NCI-H1417 (cell line): Measurements from ENCODE around the gene LEF1.

ENCODE experiments used
- DNase-seq, 3 experiments: peaks; one replicate each; lab custom pipeline; 2025; lab: John Stamatoyannopoulos, UW

LEF1 gene

GRCh38 chr4:108168671-108169523 lies at the start of gene LEF1:
LEF1 (minus strand) TSS chr4:108168932; CDS start chr4:108167767, 1,165 bp downstream.
- DNase-seq, result peak; percentile 33 to 92 (median 91)

GRCh38 chr4:108216510-108216909 lies 47.8 kb upstream of the LEF1 start:
- DNase-seq, result no peak

- no peak for DNase-seq
Observed at GRCh38 chr4:108215055-108215454, 46.3 kb upstream of the LEF1 start.

GRCh38 chr4:108213723-108214122 lies 45.0 kb upstream of the LEF1 start:
- no peak for DNase-seq

- peak in 1 of 3 experiments; percentile 17 for DNase-seq
Observed at GRCh38 chr4:108213308-108213707, 44.6 kb upstream of the LEF1 start.

- peak in 1 of 3 experiments; percentile 34 for DNase-seq
Observed at GRCh38 chr4:108210989-108211835, 42.5 kb upstream of the LEF1 start.

- DNase-seq, result no peak
Observed at GRCh38 chr4:108209489-108209888, 40.8 kb upstream of the LEF1 start.

GRCh38 chr4:108205859-108206258 lies 37.1 kb upstream of the LEF1 start:
- DNase-seq, result no peak

- DNase-seq, result no peak
Observed at GRCh38 chr4:108204518-108204917, 35.8 kb upstream of the LEF1 start.

- DNase-seq, result no peak
Observed at GRCh38 chr4:108203377-108203776, 34.6 kb upstream of the LEF1 start.

- no peak for DNase-seq
Observed at GRCh38 chr4:108201774-108202173, 33.0 kb upstream of the LEF1 start.

- DNase-seq, result no peak
Observed at GRCh38 chr4:108199881-108200280, 31.1 kb upstream of the LEF1 start.

GRCh38 chr4:108193886-108194672 lies 25.3 kb upstream of the LEF1 start:
- DNase-seq, result peak in 2 of 3 experiments; percentile 23 to 73

- no peak for DNase-seq
Observed at GRCh38 chr4:108192935-108193334, 24.2 kb upstream of the LEF1 start.

- peak in 2 of 3 experiments; percentile 54 to 92 for DNase-seq
Observed at GRCh38 chr4:108192056-108192455, 23.3 kb upstream of the LEF1 start.

GRCh38 chr4:108191269-108191914 lies 22.7 kb upstream of the LEF1 start:
- no peak for DNase-seq

- no peak for DNase-seq
Observed at GRCh38 chr4:108188770-108189169, 20.0 kb upstream of the LEF1 start.

- no peak for DNase-seq
Observed at GRCh38 chr4:108185252-108185651, 16.5 kb upstream of the LEF1 start.

- peak in 1 of 3 experiments; percentile 33 for DNase-seq
Observed at GRCh38 chr4:108184453-108185049, 15.8 kb upstream of the LEF1 start.

GRCh38 chr4:108181704-108182103 lies 13.0 kb upstream of the LEF1 start:
- DNase-seq, result peak in 1 of 3 experiments; percentile 22

- no peak for DNase-seq
Observed at GRCh38 chr4:108180513-108180912, 11.8 kb upstream of the LEF1 start.
